ES-I3 (cell line): Measurements from ENCODE around the gene MRPL28.

ENCODE experiments used
- H3K36me3 ChIP-seq: 2 replicates; pipeline ENCODE4 v1.6.1; 2013; ENCODE audit warnings: mild to moderate bottlenecking, low read length, control low read depth, moderate library complexity; ENCODE audit not compliant: insufficient read depth
- H3K4me1 ChIP-seq: 2 replicates; pipeline ENCODE4 v1.6.1; 2013; ENCODE audit warnings: mild to moderate bottlenecking, control low read depth, low read length; ENCODE audit not compliant: insufficient read depth
- H3K9ac ChIP-seq: 2 replicates; pipeline ENCODE4 v1.6.1; 2013; ENCODE audit warnings: low read depth, mild to moderate bottlenecking, low read length, moderate library complexity
- H3K9me3 ChIP-seq: 2 replicates; pipeline ENCODE4 v1.6.1; 2013; ENCODE audit warnings: mild to moderate bottlenecking, low read length, moderate library complexity; ENCODE audit not compliant: control insufficient read depth, insufficient read depth

Gene MRPL28

GRCh38 chr16:320206-320605, 50.1 kb downstream of the MRPL28 start:
- no peaks in the 10 kb centered on the region for H3K9me3 ChIP-seq
- peaks cover 10% of the 10 kb centered on the region; the same call in 1 of the 2 replicates for H3K4me1 ChIP-seq
- no peaks in the 10 kb centered on the region for H3K36me3 ChIP-seq
- no peak overlapping the region for H3K9ac ChIP-seq

- H3K9ac ChIP-seq: no peak overlapping the region
- H3K36me3 ChIP-seq: no peaks in the 10 kb centered on the region
- peaks cover 5% of the 10 kb centered on the region; the same call in 1 of the 2 replicates for H3K4me1 ChIP-seq
- no peaks in the 10 kb centered on the region for H3K9me3 ChIP-seq
Observed at GRCh38 chr16:318628-319027, 51.7 kb downstream of the MRPL28 start.

GRCh38 chr16:317583-317982, 52.8 kb downstream of the MRPL28 start:
- no peaks in the 10 kb centered on the region for H3K36me3 ChIP-seq
- H3K9me3 ChIP-seq: no peaks in the 10 kb centered on the region
- no peak overlapping the region for H3K9ac ChIP-seq
- H3K4me1 ChIP-seq: peaks cover 5% of the 10 kb centered on the region; the same call in 1 of the 2 replicates
